Testis (tissue), 3 donors: ENCODE results near the gene LGALS4. TPM values are rescaled to one million over a fixed set of nuclear protein-coding genes. Genes with fewer than 3 reads are reported as not detected.
"Not testable (repeated sequence)": the region's sequence is repeated elsewhere in the genome, so short reads cannot be mapped to it uniquely, and the experiment has no call there.

Source experiments
- DNase-seq: peaks from one replicate; pipeline ENCODE4 v3.0.0-alpha.2; 2019
- H3K27ac ChIP-seq, 2 donors: fragments of 200-600 bp; sonication (generic); one replicate each; pipeline ENCODE4 v1.5.1; 2019
- H3K27me3 ChIP-seq: fragments of 200-600 bp; sonication (generic); one replicate; pipeline ENCODE4 v1.5.1; 2019
- H3K36me3 ChIP-seq: fragments of 200-600 bp; sonication (generic); one replicate; pipeline ENCODE4 v1.5.1; 2017; ENCODE audit warnings: low read depth; ENCODE audit errors: missing control alignments
- H3K4me1 ChIP-seq: fragments of 200-600 bp; sonication (generic); one replicate; pipeline ENCODE4 v1.5.1; 2019
- H3K4me3 ChIP-seq, 2 donors: fragments of 200-600 bp; sonication (generic); one replicate each; pipeline ENCODE4 v1.5.1; 2017 to 2019
- H3K9me3 ChIP-seq: fragments of 200-600 bp; sonication (generic); one replicate; pipeline ENCODE4 v1.5.1; 2017
- CTCF ChIP-seq, 3 experiments: fragments of 450-650 bp in 2 of 3; fragments of 200-600 bp in 1 of 3; sonication (generic) in 1 of 3; IDR thresholded peaks; one replicate each; pipeline ENCODE4 v1.5.1; 2016 to 2019; ENCODE audit warnings: antibody characterized with exemption in 3 of 3, mild to moderate bottlenecking in 2 of 3, moderate library complexity in 1 of 3
- POLR2A ChIP-seq: fragments of 450-650 bp; IDR thresholded peaks from one replicate; pipeline ENCODE4 v1.6.1; 2017; ENCODE audit warnings: antibody characterized with exemption, mild to moderate bottlenecking, moderate library complexity
- WGBS, 2 donors: methylation state at CpG; one replicate each; pipeline ENCODE4 v1.1.5; 2018; 5-methylcytosine and 5-hydroxymethylcytosine counted together
- intact Hi-C: fragments of 100-400 bp; cut with DNase I; formaldehyde crosslinking; loops from one replicate; pipeline ENCODE4 v1.15.1; 2023; ENCODE audit warnings: low total_unique reads
- polyA plus RNA-seq: library from polyadenylated mRNA; stranded (reverse); fragments of 350-450 nt; fragmentation: Illumina TruSeq; extraction: RNeasy Lipid Tissue Mini Kit (QIAGEN cat#74804); gene quantifications from one replicate; pipeline ENCODE4 v1.2.3, GENCODE V29; 2014; ENCODE audit warnings: low read depth, low replicate concordance; ENCODE audit not compliant: insufficient read depth
- total RNA-seq, 2 donors: library from RNA; depleted of rRNA; stranded (reverse); fragments of >200 nt; gene quantifications; one replicate each; pipeline ENCODE4 v1.2.3, GENCODE V29; 2016

LGALS4 gene
- total and polyA plus RNA-seq, 3 donors from 2014 or later: 1.6 to 1.9 (median 1.6) TPM

GRCh38 chr19:38793671-38794070, 19.1 kb downstream of the LGALS4 start:
- H3K27me3 ChIP-seq: no peaks in the 10 kb centered on the region
- H3K4me3 ChIP-seq: no peak overlapping the region
- 89 to 94% methylated on average over 5 of the region's 5 CpGs for WGBS, 2 donors
- TF ChIP-seq CTCF (IDR thresholded peaks at IDR 0.05): no peak
- no peak for TF ChIP-seq POLR2A
- DNase-seq: no peak
- H3K9me3 ChIP-seq: no peaks in the 10 kb centered on the region
- H3K27ac ChIP-seq: no peak overlapping the region
- H3K36me3 ChIP-seq: no peaks in the 10 kb centered on the region
- H3K4me1 ChIP-seq: no peaks in the 10 kb centered on the region
- intact Hi-C loops: no loop called here

GRCh38 chr19:38793177-38793576, 19.6 kb downstream of the LGALS4 start:
- Histone ChIP-seq H3K9me3 (no peaks in the 10 kb centered on the region), H3K27ac (no peak overlapping the region), H3K4me3 (no peak overlapping the region), H3K4me1 (no peaks in the 10 kb centered on the region), H3K27me3 (no peaks in the 10 kb centered on the region), H3K36me3 (no peaks in the 10 kb centered on the region)
- 61 to 65% methylated on average over 8 of the region's 8 CpGs for WGBS, 2 donors
- no peak for DNase-seq
- TF ChIP-seq POLR2A (no peak), CTCF (IDR thresholded peaks at IDR 0.05) (no peak)
- intact Hi-C loops: no loop called here

- no peaks in the 10 kb centered on the region for H3K27me3 ChIP-seq
- 14 to 26% methylated on average over 9 to 41 of the region's 71 CpGs for WGBS, 2 donors
- no peak overlapping the region for H3K27ac ChIP-seq
- no peaks in the 10 kb centered on the region for H3K36me3 ChIP-seq
- peak in 2 of 3 experiments; percentile 18 to 46 for TF ChIP-seq CTCF (IDR thresholded peaks at IDR 0.05)
- no peak for TF ChIP-seq POLR2A
- no peaks in the 10 kb centered on the region for H3K9me3 ChIP-seq
- intact Hi-C loops: no loop called here
- H3K4me3 ChIP-seq: peak overlapping the region in 1 of 2 donors; percentile 12
- H3K4me1 ChIP-seq: no peaks in the 10 kb centered on the region
- DNase-seq: no peak
Observed at GRCh38 chr19:38792250-38793111, 20.3 kb downstream of the LGALS4 start.

GRCh38 chr19:38791451-38792064, 21.2 kb downstream of the LGALS4 start:
- H3K4me3 ChIP-seq, H3K27me3 ChIP-seq, H3K4me1 ChIP-seq, intact Hi-C loops, H3K9me3 ChIP-seq, H3K27ac ChIP-seq, DNase-seq, H3K36me3 ChIP-seq: not testable (repeated sequence)
- no CpG with 5 or more reads among the region's 40 CpGs for WGBS, 2 donors

- H3K36me3 ChIP-seq, H3K4me3 ChIP-seq, H3K9me3 ChIP-seq, H3K4me1 ChIP-seq, H3K27ac ChIP-seq, intact Hi-C loops, H3K27me3 ChIP-seq: not testable (repeated sequence)
- DNase-seq: peak; percentile 41
- WGBS, 2 donors: 41 to 75% methylated on average over 12 to 19 of the region's 49 CpGs
Observed at GRCh38 chr19:38790507-38791403, 22.0 kb downstream of the LGALS4 start.
